NCI-H82 treated with DMSO at 0.1 percent for 48 hours (cell line): ENCODE data around the gene ZFP36L1.
A peak's percentile ranks its signal among the peaks of the same experiment; 100 is the strongest.
"Not testable (repeated sequence)": the region's sequence is repeated elsewhere in the genome, so short reads cannot be mapped to it uniquely, and the experiment has no call there.

Experiments used
- DNase-seq: peaks from one replicate; lab custom pipeline; 2025; ENCODE audit not compliant: unreplicated experiment; lab: John Stamatoyannopoulos, UW

ZFP36L1 gene

DNA sequence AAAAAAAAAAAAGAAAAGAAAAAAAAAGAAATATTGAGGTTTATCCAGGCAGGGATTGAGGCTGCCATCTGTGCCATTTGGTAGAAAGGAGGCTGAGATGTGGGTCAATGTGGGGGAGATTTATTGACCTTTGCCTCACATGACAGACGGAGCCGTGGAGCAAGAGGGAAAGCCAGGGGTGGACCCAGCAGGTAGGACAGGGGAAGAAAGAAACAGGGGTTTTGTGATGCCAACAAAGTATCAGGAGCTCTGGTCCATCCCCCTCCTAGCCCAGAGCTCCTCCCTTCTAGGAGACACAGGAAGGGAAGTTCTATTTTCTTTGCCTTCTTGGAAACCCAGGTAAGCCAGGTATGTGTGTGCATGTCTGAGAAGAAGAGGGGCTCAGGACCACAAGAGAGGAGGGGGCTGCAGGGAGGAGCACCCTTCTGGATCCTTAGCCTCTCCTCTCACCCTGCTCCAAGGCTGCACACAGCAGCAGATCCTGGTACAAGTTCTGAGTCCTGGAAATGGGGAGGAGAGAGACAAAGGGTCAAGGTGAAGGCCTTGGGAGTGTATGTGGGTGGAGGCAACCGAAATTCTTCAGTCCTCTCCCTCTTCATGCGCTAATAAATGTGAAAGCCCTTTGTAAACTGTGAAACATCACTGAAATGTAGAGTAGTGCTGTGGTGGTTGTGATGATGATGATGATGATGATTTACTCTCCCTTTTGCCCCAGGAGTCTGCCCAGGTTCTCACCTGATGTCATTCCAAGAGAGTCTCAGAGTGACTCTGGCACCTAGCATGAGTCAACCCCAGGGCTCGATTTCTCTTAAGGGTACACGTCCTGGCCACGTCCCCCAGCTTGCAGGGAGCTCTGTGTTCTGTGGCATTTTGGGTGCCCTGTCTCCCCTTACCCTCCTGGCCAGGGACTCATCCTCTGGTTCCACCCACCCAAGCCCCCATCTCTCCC lies 26.3 kb downstream of the ZFP36L1 start:
- DNase-seq = no peak

- not testable (repeated sequence) for DNase-seq
Observed at GRCh38 chr14:68763843-68764242, 29.0 kb downstream of the ZFP36L1 start.

DNA sequence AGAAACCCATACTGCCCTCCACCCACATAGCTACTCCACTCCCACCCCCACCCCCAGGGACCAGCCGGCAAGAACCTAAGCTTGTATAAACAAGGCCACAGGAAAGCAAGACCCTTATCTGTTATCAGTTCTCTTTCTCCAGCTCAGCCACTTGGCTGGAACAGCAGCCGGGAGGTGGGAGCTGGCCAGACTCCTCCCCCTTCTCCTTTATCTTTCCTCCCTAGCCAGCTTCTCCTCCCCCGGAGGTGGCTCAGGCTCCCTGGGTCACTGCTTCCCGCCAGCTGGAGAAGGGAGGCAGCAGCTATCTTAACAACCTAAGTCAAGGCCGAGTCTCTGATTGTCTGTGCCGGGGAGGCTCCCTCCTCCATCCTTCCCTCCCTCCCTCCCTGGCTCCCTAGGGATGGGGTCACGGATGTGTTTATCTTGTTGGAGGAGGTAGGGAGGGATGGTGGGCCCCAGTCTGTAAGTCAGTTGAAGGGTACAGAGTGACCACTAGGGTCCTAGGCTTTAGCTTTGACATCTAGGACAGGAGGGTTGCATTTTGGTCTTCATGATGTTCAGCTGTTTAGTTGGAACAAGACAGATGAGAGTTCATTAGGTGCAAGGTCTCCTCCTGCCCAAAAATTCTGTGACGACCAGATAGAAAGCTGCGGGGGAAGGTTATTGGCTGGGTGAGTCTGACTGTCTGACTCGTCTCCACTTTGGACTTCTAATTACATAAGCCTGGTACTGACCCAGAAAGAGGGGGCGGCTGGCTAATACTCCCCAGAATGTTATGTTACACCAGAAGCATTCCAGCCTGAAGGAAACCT lies 29.7 kb downstream of the ZFP36L1 start:
- peak; percentile 77 for DNase-seq

DNA sequence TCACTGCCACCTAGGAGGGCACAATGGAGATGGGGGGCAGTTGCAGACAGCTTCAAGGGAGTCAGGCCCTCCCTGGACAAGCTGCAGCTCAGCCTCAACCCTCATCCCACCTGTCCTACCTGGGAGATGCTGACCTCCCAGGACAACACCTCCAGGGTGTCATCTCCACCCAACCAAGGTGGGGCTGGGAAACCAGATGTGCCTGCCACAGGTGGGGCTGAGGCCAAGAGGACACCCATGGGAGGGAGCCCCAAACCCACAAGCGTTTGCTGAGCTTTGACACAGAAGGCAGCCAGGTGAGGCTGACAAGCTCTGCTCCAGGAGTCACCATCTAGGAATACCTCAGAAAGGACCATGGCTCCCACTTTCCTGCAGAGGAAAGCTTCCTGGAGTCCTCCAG lies 31.5 kb downstream of the ZFP36L1 start:
- no peak for DNase-seq

GRCh38 chr14:68760761-68761160 lies 32.1 kb downstream of the ZFP36L1 start:
- DNase-seq = no peak

DNA sequence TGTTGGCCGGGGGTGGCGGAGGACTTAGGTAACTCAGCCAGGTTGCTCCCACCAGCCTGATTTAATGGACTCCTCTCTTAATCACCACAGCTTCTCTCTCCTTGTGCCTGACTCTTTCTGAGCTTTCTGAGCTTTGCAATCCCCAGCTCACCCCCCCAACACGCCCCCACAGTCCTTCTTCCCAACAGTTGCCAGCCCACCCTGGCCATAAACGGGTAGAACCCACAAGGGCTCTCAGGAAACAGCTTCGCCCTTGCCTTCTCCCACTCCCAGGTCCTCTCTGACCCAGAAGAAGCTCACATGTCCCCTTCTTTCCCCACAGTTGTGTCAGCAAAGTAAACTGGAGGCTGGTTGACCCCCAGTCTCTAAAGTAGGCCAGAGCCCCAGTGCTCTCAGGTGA lies 32.9 kb downstream of the ZFP36L1 start:
- no peak for DNase-seq

DNA sequence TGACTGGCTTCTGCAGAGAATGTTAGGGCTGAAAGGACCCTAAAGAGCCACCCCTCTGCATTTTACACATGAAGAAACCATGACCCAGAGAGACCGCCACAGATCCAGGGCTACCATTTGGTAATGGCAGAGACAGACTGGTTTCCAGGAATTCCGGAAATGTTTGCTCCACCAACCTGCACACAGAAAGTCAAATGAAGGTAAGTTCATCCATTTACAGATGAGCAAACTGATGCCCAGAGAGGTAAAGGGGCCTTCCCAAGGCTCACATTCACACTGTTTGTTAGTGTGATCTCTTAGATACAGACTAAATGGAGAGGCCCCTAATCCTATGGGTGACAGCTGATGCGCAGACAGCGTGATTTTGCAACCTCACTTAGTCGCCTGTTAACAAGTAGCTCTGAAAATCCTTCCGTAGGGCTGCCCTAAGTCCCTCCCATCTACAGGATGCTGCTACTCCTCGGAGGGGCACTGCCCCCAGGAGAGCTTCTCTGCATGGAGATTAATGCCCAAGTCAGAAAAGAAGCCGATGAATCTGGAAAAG lies 33.8 kb downstream of the ZFP36L1 start:
- peak; percentile 36 for DNase-seq

GRCh38 chr14:68758301-68758700 lies 34.6 kb downstream of the ZFP36L1 start:
- DNase-seq = no peak

DNA sequence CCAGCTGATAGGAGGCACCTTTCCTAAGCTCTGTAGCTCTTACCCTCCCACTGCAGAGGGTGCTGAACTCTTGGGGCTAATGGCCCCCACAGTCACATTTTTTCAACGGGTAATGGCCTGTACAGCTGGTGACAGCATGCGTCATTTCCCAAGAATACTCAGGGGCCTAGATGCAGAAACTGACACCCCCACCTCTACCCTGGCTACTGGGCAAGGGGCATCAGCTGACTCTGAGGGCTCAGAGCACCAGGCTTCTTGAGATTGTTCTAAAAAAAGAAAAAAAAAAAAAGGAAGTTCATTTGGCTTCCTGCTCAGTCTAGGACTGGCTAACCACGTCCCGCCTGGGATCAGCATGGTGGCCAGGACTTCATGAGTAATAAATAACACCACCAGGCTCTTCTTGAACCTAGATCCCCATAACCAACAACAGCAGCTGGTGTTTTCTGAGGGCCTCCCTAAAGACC lies 35.2 kb downstream of the ZFP36L1 start:
- no peak for DNase-seq

GRCh38 chr14:68756734-68757133 lies 36.1 kb downstream of the ZFP36L1 start:
- DNase-seq = no peak

DNA sequence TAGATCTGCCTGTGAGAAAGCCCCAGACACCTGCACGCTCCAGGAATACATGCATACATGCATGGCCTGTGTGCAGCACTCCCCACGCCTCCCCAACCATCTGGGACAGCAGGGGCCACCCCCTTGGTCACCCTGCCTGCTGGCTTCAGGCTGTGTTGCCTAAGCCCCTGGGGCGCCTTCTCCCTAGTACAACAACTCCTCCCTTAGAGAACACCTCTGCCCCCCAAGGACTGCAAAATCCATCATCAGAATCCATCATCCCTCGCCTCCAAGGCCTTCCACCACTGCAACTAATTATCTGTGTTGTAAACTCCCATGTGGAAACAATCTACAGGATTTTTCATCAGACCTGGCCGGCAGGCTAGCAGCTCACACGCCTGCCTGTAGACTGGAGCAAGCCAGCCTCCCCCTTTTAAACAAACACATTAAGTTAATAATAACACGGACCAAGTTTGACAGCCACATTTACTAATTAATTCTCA lies 36.8 kb downstream of the ZFP36L1 start:
- DNase-seq = no peak

DNA sequence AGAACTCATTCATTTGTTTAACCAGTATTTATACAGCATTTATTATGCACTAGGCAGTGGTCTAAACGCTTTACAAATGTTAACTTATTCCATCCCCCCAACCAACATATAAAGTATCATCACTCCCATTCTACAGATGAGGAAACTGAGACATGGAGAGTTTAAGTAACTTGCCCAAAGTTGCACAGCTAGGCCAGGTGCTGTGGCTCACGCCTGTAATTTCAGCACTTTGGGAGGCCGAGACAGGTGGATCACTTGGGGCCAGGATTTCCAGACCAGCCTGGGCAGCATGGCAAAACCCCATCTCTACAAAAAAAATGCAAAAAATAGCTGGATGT lies 37.9 kb downstream of the ZFP36L1 start:
- DNase-seq = no peak

DNA sequence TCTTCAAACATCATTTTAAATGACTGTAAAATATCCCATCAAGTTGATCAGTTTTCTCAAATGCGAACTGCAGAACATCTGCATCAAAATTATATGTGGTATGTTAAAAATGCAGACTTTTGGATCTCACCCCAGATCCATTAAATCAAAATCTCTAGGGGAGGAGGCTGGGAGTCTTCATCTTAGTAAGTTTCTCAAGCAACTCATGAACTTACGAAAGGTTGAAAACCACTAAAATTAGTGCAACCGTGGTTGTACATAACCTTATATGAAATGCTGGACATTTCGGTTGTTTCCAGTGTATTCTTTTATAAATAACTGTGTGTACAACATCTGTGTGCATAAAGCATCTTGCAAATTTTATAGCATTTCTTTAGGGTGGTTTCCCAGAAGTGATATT lies 39.2 kb downstream of the ZFP36L1 start:
- DNase-seq = no peak

- DNase-seq = no peak
Observed at GRCh38 chr14:68752271-68753006, 40.4 kb downstream of the ZFP36L1 start.

GRCh38 chr14:68749487-68750475 lies 43.1 kb downstream of the ZFP36L1 start:
- peak; percentile 89 for DNase-seq

GRCh38 chr14:68748691-68749090 lies 44.2 kb downstream of the ZFP36L1 start:
- DNase-seq = no peak

- DNase-seq = no peak
Observed at GRCh38 chr14:68748260-68748659, 44.6 kb downstream of the ZFP36L1 start.

GRCh38 chr14:68747393-68747792 lies 45.5 kb downstream of the ZFP36L1 start:
- no peak for DNase-seq

DNA sequence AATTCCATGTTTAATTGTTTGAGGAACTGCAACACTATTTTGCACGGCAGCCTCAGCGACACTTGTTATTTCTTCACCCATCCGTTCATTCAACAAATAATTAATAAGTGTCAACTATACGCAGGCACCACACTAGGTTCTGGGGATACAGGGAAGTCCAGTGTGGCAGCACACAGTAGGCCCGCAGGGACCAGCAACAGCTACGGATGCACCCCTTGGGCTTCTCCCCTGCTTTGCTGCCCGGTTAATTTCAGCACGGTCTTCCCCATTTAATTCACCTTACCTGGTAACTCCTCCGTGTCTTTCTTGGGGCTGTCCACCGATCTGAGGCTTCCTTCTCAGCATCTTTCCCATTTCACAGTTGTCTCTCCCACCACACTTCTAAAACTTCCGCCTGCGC lies 48.3 kb downstream of the ZFP36L1 start:
- no peak for DNase-seq
